Osteocyte (in vitro differentiated cells): Measurements from ENCODE around the gene ATP13A1. TPM values are rescaled to one million over a fixed set of nuclear protein-coding genes. Genes with fewer than 3 reads are reported as not detected.
"Not testable (repeated sequence)": the region's sequence is repeated elsewhere in the genome, so short reads cannot be mapped to it uniquely, and the experiment has no call there.

Experiments used
- DNase-seq: peaks from one replicate; pipeline ENCODE4 v3.0.0; 2021; ENCODE audit warnings: mixed read lengths; ENCODE audit not compliant: unreplicated experiment; ENCODE audit errors: extremely low spot score
- H3K27ac Mint-ChIP-seq: one replicate; pipeline ENCODE4 v1.8.0; 2021; ENCODE audit warnings: mild to moderate bottlenecking, mixed read lengths; ENCODE audit not compliant: unreplicated experiment
- H3K27me3 Mint-ChIP-seq: one replicate; pipeline ENCODE4 v1.8.0; 2021; ENCODE audit warnings: mixed read lengths; ENCODE audit not compliant: unreplicated experiment
- H3K36me3 Mint-ChIP-seq: one replicate; pipeline ENCODE4 v1.8.0; 2021; ENCODE audit warnings: mixed read lengths; ENCODE audit not compliant: unreplicated experiment
- H3K4me1 Mint-ChIP-seq: one replicate; pipeline ENCODE4 v1.8.0; 2021; ENCODE audit warnings: mixed read lengths; ENCODE audit not compliant: unreplicated experiment
- H3K4me3 Mint-ChIP-seq: one replicate; pipeline ENCODE4 v1.8.0; 2021; ENCODE audit warnings: mild to moderate bottlenecking, moderate library complexity, mixed read lengths; ENCODE audit not compliant: unreplicated experiment
- H3K9me3 Mint-ChIP-seq: one replicate; pipeline ENCODE4 v1.8.0; 2021; ENCODE audit warnings: mixed read lengths; ENCODE audit not compliant: unreplicated experiment
- CTCF ChIP-seq: fragments of 200-600 bp; sonication (generic); IDR thresholded peaks from 2 replicates; pipeline ENCODE4 v1.5.0; 2021; ENCODE audit warnings: antibody characterized with exemption, mild to moderate bottlenecking, moderate library complexity
- total RNA-seq: library from RNA; stranded (reverse); gene quantifications from 2 replicates; pipeline ENCODE4 v1.2.1, GENCODE V29; 2021

The ATP13A1 gene
- total RNA-seq, 1 donor from 2014 or later: 67.2 TPM

- H3K4me3 Mint-ChIP-seq: no peak overlapping the region
- no peak for DNase-seq
- H3K36me3 Mint-ChIP-seq: peaks cover 13% of the 10 kb centered on the region
- H3K9me3 Mint-ChIP-seq: peaks cover 14% of the 10 kb centered on the region
- no peaks in the 10 kb centered on the region for H3K27me3 Mint-ChIP-seq
- TF ChIP-seq CTCF: no peak
- H3K4me1 Mint-ChIP-seq: no peaks in the 10 kb centered on the region
- H3K27ac Mint-ChIP-seq: no peak overlapping the region
These were observed 23.6 kb upstream of the ATP13A1 start for GRCh38 chr19:19687090-19687489.

GRCh38 chr19:19686580-19686979 lies 23.1 kb upstream of the ATP13A1 start:
- TF ChIP-seq CTCF: no peak
- Mint-ChIP-seq H3K36me3 (peaks cover 13% of the 10 kb centered on the region), H3K27me3 (no peaks in the 10 kb centered on the region), H3K27ac (no peak overlapping the region), H3K4me3 (no peak overlapping the region), H3K9me3 (peaks cover 14% of the 10 kb centered on the region), H3K4me1 (no peaks in the 10 kb centered on the region)
- DNase-seq: no peak

- not testable (repeated sequence) for H3K4me3 Mint-ChIP-seq, H3K4me1 Mint-ChIP-seq, DNase-seq, H3K27me3 Mint-ChIP-seq, H3K27ac Mint-ChIP-seq
- peaks cover 17% of the 10 kb centered on the region for H3K36me3 Mint-ChIP-seq
- H3K9me3 Mint-ChIP-seq: peaks cover 14% of the 10 kb centered on the region
These were observed 22.6 kb upstream of the ATP13A1 start for GRCh38 chr19:19686119-19686518.

GRCh38 chr19:19679176-19680073 lies 15.9 kb upstream of the ATP13A1 start:
- DNase-seq: no peak
- Mint-ChIP-seq H3K27me3 (no peaks in the 10 kb centered on the region), H3K4me3 (no peak overlapping the region), H3K9me3 (peaks cover 43% of the 10 kb centered on the region), H3K27ac (no peak overlapping the region), H3K36me3 (peaks cover 64% of the 10 kb centered on the region), H3K4me1 (no peaks in the 10 kb centered on the region)
- no peak for TF ChIP-seq CTCF

- Mint-ChIP-seq H3K4me3 (no peak overlapping the region), H3K36me3 (peaks cover 59% of the 10 kb centered on the region), H3K9me3 (peaks cover 35% of the 10 kb centered on the region), H3K27me3 (no peaks in the 10 kb centered on the region), H3K4me1 (no peaks in the 10 kb centered on the region), H3K27ac (no peak overlapping the region)
- no peak for TF ChIP-seq CTCF
- DNase-seq: no peak
These were observed 14.1 kb upstream of the ATP13A1 start for GRCh38 chr19:19677579-19677978.
